Adrenal gland (tissue), 12 donors: Measurements from ENCODE around the gene GBP6. TPM values are rescaled to one million over a fixed set of nuclear protein-coding genes. Genes with fewer than 3 reads are reported as not detected.

ENCODE experiments used
- DNase-seq, 7 donors: peaks; one replicate each; pipeline ENCODE4 v3.0.0-alpha.2; 2019 to 2020
- H3K27ac ChIP-seq, 5 donors: fragments of 200-600 bp; sonication (generic) in 4 of 5; 1 replicate in 3 of 5; 2 replicates in 2 of 5; pipeline versions ENCODE4 v1.5.1 to v1.8.0; 2016 to 2020; ENCODE audit warnings: mild to moderate bottlenecking in 1 of 5
- H3K27me3 ChIP-seq: fragments of 200-600 bp; 2 replicates; pipeline ENCODE4 v1.8.0; 2021
- H3K36me3 ChIP-seq, 2 donors: fragments of 200-600 bp; replicated peaks in 1 of 2; 1 replicate in 1 of 2; 2 replicates in 1 of 2; pipeline versions ENCODE4 v1.5.1 to v1.8.0; 2018 to 2022
- H3K4me1 ChIP-seq, 2 donors: fragments of 200-600 bp; replicated peaks in 1 of 2; 1 replicate in 1 of 2; 2 replicates in 1 of 2; pipeline versions ENCODE4 v1.5.1 to v1.8.0; 2018 to 2021
- H3K4me3 ChIP-seq, 4 donors: fragments of 200-600 bp; sonication (generic) in 3 of 4; one replicate each; pipeline ENCODE4 v1.5.1; 2016 to 2018
- H3K9me3 ChIP-seq, 3 donors: fragments of 200-600 bp; sonication (generic) in 1 of 3; replicated peaks in 1 of 3; 1 replicate in 2 of 3; 2 replicates in 1 of 3; pipeline versions ENCODE4 v1.5.1 to v1.8.0; 2016 to 2021
- CTCF ChIP-seq, 6 experiments: fragments of 450-650 bp in 4 of 6; fragments of 200-600 bp in 2 of 6; sonication (generic) in 1 of 6; IDR thresholded peaks; 1 replicate in 5 of 6; 2 replicates in 1 of 6; pipeline versions ENCODE4 v1.5.1 to v1.8.0; 2016 to 2021; ENCODE audit warnings: antibody characterized with exemption in 6 of 6, mild to moderate bottlenecking in 2 of 6, moderate library complexity in 1 of 6
- POLR2A ChIP-seq, 2 donors: fragments of 450-650 bp; IDR thresholded peaks; one replicate each; pipeline ENCODE4 v1.6.1; 2017; ENCODE audit warnings: antibody characterized with exemption in 2 of 2, mild to moderate bottlenecking in 2 of 2, moderate library complexity in 1 of 2
- WGBS, 4 donors: extraction: QIAGEN DNeasy Blood & Tissue Kit in 2 of 4; methylation state at CpG; one replicate each; pipeline versions ENCODE4 v1.1.5 to v1.1.7; 2013 to 2017; 5-methylcytosine and 5-hydroxymethylcytosine counted together
- intact Hi-C, 2 donors: fragments of 100-400 bp; cut with DNase I; formaldehyde crosslinking; loops; one replicate each; pipeline versions ENCODE4 v1.14.1 to v1.15.0; 2022 to 2023
- polyA plus RNA-seq, 3 donors: library from polyadenylated mRNA; stranded (reverse); fragments of 200-250 nt in 2 of 3; fragments of 350-450 nt in 1 of 3; fragmentation: Illumina TruSeq in 1 of 3; extraction: RNeasy Lipid Tissue Mini Kit (QIAGEN cat#74804) in 1 of 3; gene quantifications; one replicate each; pipeline ENCODE4 v1.2.3, GENCODE V29; 2013 to 2014
- total RNA-seq, 9 donors: library from RNA; depleted of rRNA in 4 of 9; stranded (reverse); fragments of >200 nt in 4 of 9; fragments of 120-200 nt in 1 of 9; fragmentation: NEBNext Ultra II Directional in 1 of 9; extraction: Animal tissue kit (Norgen Biotek cat#: 25700) in 1 of 9; gene quantifications; one replicate each; pipeline versions ENCODE4 v1.1.0 to v1.2.4, GENCODE V29; 2013 to 2023
- donor health status: healthy with polysubstance abuse.
- donor health status: Bipolar disorder and iron deficiency.
- donor health status: DM: yes; HTN: yes; CAD: no.
- donor health status: DM: no; HTN: no; CAD: no.
- donor health status: DM: no; HTN: no; CAD: no.
- donor health status: DM: yes; HTN: yes; CAD: no.

Gene GBP6
- total and polyA plus RNA-seq, 12 donors = 0.07 to 0.54 (median 0.08) TPM; not detected in 7

- 79 to 100% (median 82%) methylated on average over 1 of the region's 1 CpG for WGBS, 4 donors
- intact Hi-C loops = loop anchor here (5.0 to 10.0 kb wide), 4 partner anchors 100 to 353 kb away; no protein-coding TSS in a partner anchor
- H3K27ac ChIP-seq = no peak overlapping the region
- no peaks in the 10 kb centered on the region for H3K36me3 ChIP-seq
- no peak overlapping the region for H3K4me3 ChIP-seq
- DNase-seq = no peak
- H3K9me3 ChIP-seq = no peaks in the 10 kb centered on the region
- peaks cover 0 to 6% of the 10 kb centered on the region in 2 donors for H3K4me1 ChIP-seq
- no peaks in the 10 kb centered on the region for H3K27me3 ChIP-seq
- TF ChIP-seq POLR2A (IDR thresholded peaks at IDR 0.05) = no peak
- no peak for TF ChIP-seq CTCF (IDR thresholded peaks at IDR 0.05)
These were observed 8.8 kb upstream of the GBP6 start for GRCh38 chr1:89355056-89355455.

GRCh38 chr1:89356658-89357400 lies 7.0 kb upstream of the GBP6 start:
- H3K4me1 ChIP-seq = peaks cover 0 to 6% of the 10 kb centered on the region in 2 donors
- H3K36me3 ChIP-seq = no peaks in the 10 kb centered on the region
- WGBS, 4 donors = 79 to 82% (median 81%) methylated on average over 8 of the region's 8 CpGs
- H3K4me3 ChIP-seq = no peak overlapping the region
- no peak for TF ChIP-seq POLR2A (IDR thresholded peaks at IDR 0.05)
- no peak for TF ChIP-seq CTCF (IDR thresholded peaks at IDR 0.05)
- no peak for DNase-seq
- intact Hi-C loops = loop anchor here (5.0 to 10.0 kb wide), 4 partner anchors 102 to 355 kb away; no protein-coding TSS in a partner anchor
- no peaks in the 10 kb centered on the region for H3K9me3 ChIP-seq
- H3K27ac ChIP-seq = no peak overlapping the region
- no peaks in the 10 kb centered on the region for H3K27me3 ChIP-seq

- intact Hi-C loops = loop anchor here (5.0 to 10.0 kb wide), 4 partner anchors 104 to 356 kb away; no protein-coding TSS in a partner anchor
- TF ChIP-seq POLR2A (IDR thresholded peaks at IDR 0.05) (no peak), CTCF (IDR thresholded peaks at IDR 0.05) (peak; percentile 48 to 89 (median 80))
- 20 to 21% (median 20%) methylated on average over 8 of the region's 8 CpGs for WGBS, 4 donors
- H3K27ac ChIP-seq = no peak overlapping the region
- H3K9me3 ChIP-seq = no peaks in the 10 kb centered on the region
- H3K36me3 ChIP-seq = no peaks in the 10 kb centered on the region
- H3K4me1 ChIP-seq = peaks cover 0 to 6% of the 10 kb centered on the region in 2 donors
- H3K27me3 ChIP-seq = no peaks in the 10 kb centered on the region
- H3K4me3 ChIP-seq = no peak overlapping the region
- peak; percentile 63 to 91 (median 81) for DNase-seq
These were observed 5.5 kb upstream of the GBP6 start for GRCh38 chr1:89358287-89358893.

- DNase-seq = no peak
- Histone ChIP-seq H3K27ac (no peak overlapping the region), H3K36me3 (no peaks in the 10 kb centered on the region), H3K9me3 (no peaks in the 10 kb centered on the region), H3K4me3 (no peak overlapping the region), H3K27me3 (no peaks in the 10 kb centered on the region), H3K4me1 (peaks cover 0 to 6% of the 10 kb centered on the region in 2 donors)
- intact Hi-C loops = no loop called here
- WGBS, 4 donors = 68 to 90% (median 80%) methylated on average over 1 of the region's 1 CpG
- TF ChIP-seq POLR2A (IDR thresholded peaks at IDR 0.05) (no peak), CTCF (IDR thresholded peaks at IDR 0.05) (no peak)
These were observed 3.1 kb upstream of the GBP6 start for GRCh38 chr1:89360716-89361115.
